GM23338 (cell line): ENCODE data around the gene TGM2. TPM values are rescaled to one million over a fixed set of nuclear protein-coding genes. Genes with fewer than 3 reads are reported as not detected.

Experiments
- ATAC-seq: fragments of 200-7000 bp; cut with Tn5 transposase; 3 replicates; pipeline ENCODE4 v1.9.1; 2020
- DNase-seq: peaks from one replicate; pipeline ENCODE4 v3.0.0-alpha.2; 2015; ENCODE audit warnings: low spot score
- H2AFZ ChIP-seq: fragments of 200-600 bp; sonication (generic); 2 replicates; pipeline ENCODE4 v1.8.0; 2016; ENCODE audit warnings: antibody characterized with exemption, mild to moderate bottlenecking, moderate library complexity
- H3F3A ChIP-seq: fragments of 200-600 bp; sonication (generic); replicated peaks from 2 replicates; pipeline ENCODE4 v1.8.0; 2017; ENCODE audit warnings: antibody characterized with exemption, mixed run types, low read depth
- H3K27ac ChIP-seq: fragments of 200-600 bp; sonication (generic); 2 replicates; pipeline ENCODE4 v1.6.1; 2016; ENCODE audit warnings: low read depth
- H3K27me3 ChIP-seq: fragments of 200-600 bp; sonication (generic); 2 replicates; pipeline ENCODE4 v1.8.0; 2016; ENCODE audit warnings: mild to moderate bottlenecking, mixed run types, moderate library complexity; ENCODE audit not compliant: insufficient read depth
- H3K36me3 ChIP-seq: fragments of 200-600 bp; sonication (generic); 2 replicates; pipeline ENCODE4 v1.8.0; 2016; ENCODE audit warnings: mild to moderate bottlenecking; ENCODE audit not compliant: insufficient read depth
- H3K4me1 ChIP-seq: fragments of 200-600 bp; sonication (generic); 2 replicates; pipeline ENCODE4 v1.8.0; 2016; ENCODE audit warnings: mild to moderate bottlenecking, moderate library complexity; ENCODE audit not compliant: insufficient read depth
- H3K4me2 ChIP-seq: fragments of 200-600 bp; sonication (generic); 2 replicates; pipeline ENCODE4 v1.7.1; 2017; ENCODE audit warnings: mixed run types
- H3K4me3 ChIP-seq: fragments of 200-600 bp; sonication (generic); 2 replicates; pipeline ENCODE4 v1.6.1; 2016; ENCODE audit warnings: mixed run types
- H3K79me2 ChIP-seq: fragments of 200-600 bp; sonication (generic); replicated peaks from 2 replicates; pipeline ENCODE4 v1.8.0; 2017; ENCODE audit warnings: mild to moderate bottlenecking; ENCODE audit not compliant: insufficient read depth
- H3K9me2 ChIP-seq: fragments of 200-600 bp; sonication (generic); 2 replicates; pipeline ENCODE4 v1.8.0; 2017; ENCODE audit not compliant: insufficient read depth
- H4K20me1 ChIP-seq: fragments of 200-600 bp; sonication (generic); replicated peaks from 2 replicates; pipeline ENCODE4 v1.8.0; 2017; ENCODE audit warnings: mild to moderate bottlenecking; ENCODE audit not compliant: insufficient read depth
- H3K27ac Mint-ChIP-seq: 2 replicates; pipeline ENCODE4 v1.8.0; 2020; ENCODE audit warnings: inconsistent platforms, mild to moderate bottlenecking, moderate library complexity, mixed read lengths
- H3K27me3 Mint-ChIP-seq: 3 replicates; pipeline ENCODE4 v1.8.0; 2022; ENCODE audit warnings: low read depth, mild to moderate bottlenecking, moderate library complexity, mixed read lengths, inconsistent platforms; ENCODE audit not compliant: insufficient read depth, poor library complexity
- H3K36me3 Mint-ChIP-seq: 3 replicates; pipeline ENCODE4 v1.8.0; 2021; ENCODE audit warnings: low read depth, mild to moderate bottlenecking, inconsistent platforms, moderate library complexity, mixed read lengths
- H3K4me1 Mint-ChIP-seq: 3 replicates; pipeline ENCODE4 v1.8.0; 2020; ENCODE audit warnings: mild to moderate bottlenecking, inconsistent platforms, mixed read lengths
- H3K4me3 Mint-ChIP-seq: 3 replicates; pipeline ENCODE4 v1.8.0; 2021; ENCODE audit warnings: moderate library complexity, mild to moderate bottlenecking, inconsistent platforms, mixed read lengths
- H3K9me3 Mint-ChIP-seq: 3 replicates; pipeline ENCODE4 v1.8.0; 2020; ENCODE audit warnings: moderate library complexity, mild to moderate bottlenecking, inconsistent platforms, mixed read lengths
- CREB1 ChIP-seq: fragments of 250-450 bp; sonication (Bioruptor Pico); IDR thresholded peaks from 2 replicates; pipeline ENCODE4 v1.5.0; 2020; ENCODE audit warnings: low read depth, mild to moderate bottlenecking, moderate library complexity
- EZH2 ChIP-seq: fragments of 200-600 bp; sonication (generic); IDR thresholded peaks from one replicate; pipeline ENCODE4 v1.8.0; 2017; ENCODE audit warnings: antibody characterized with exemption, mild to moderate bottlenecking, low read depth; ENCODE audit not compliant: unreplicated experiment
- EZH2phosphoT487 ChIP-seq: fragments of 200-600 bp; sonication (generic); IDR thresholded peaks from one replicate; pipeline ENCODE4 v1.8.1; 2018; ENCODE audit warnings: antibody characterized with exemption; ENCODE audit not compliant: unreplicated experiment
- JUNB ChIP-seq: IDR thresholded peaks from one replicate; pipeline ENCODE4 v1.6.1; 2016; ENCODE audit warnings: antibody characterized with exemption; ENCODE audit not compliant: unreplicated experiment
- NANOG ChIP-seq: IDR thresholded peaks from 2 replicates; pipeline ENCODE4 v1.6.1; 2016; ENCODE audit warnings: antibody characterized with exemption, borderline replicate concordance
- POLR2AphosphoS5 ChIP-seq: IDR thresholded peaks from 2 replicates; pipeline ENCODE4 v1.6.1; 2016; ENCODE audit warnings: antibody characterized with exemption, low read depth
- REST ChIP-seq: IDR thresholded peaks from one replicate; pipeline ENCODE4 v1.6.1; 2018; ENCODE audit warnings: antibody characterized with exemption; ENCODE audit not compliant: unreplicated experiment
- STAT1 ChIP-seq: IDR thresholded peaks from one replicate; pipeline ENCODE4 v1.6.1; 2016; ENCODE audit warnings: antibody characterized with exemption; ENCODE audit not compliant: unreplicated experiment
- ZNF114 ChIP-seq: fragments of 250-450 bp; sonication (Bioruptor Pico); IDR thresholded peaks from 2 replicates; pipeline ENCODE4 v1.5.0; 2020; ENCODE audit warnings: mild to moderate bottlenecking, moderate library complexity
- ZNF331 ChIP-seq: fragments of 250-450 bp; sonication (Bioruptor Pico); IDR thresholded peaks from 2 replicates; pipeline ENCODE4 v1.5.0; 2020; ENCODE audit warnings: low read depth, mild to moderate bottlenecking, moderate library complexity
- polyA plus RNA-seq: library from polyadenylated mRNA; unstranded; fragments of >200 nt; fragmentation: Nextera tagmentation; extraction: Ambion mirVana; gene quantifications from 2 replicates; pipeline ENCODE4 v1.2.1, GENCODE V29; 2016
- total RNA-seq: library from RNA; depleted of rRNA; stranded (reverse); fragments of >200 nt; shearing (Covaris generic); gene quantifications from 2 replicates; pipeline ENCODE4 v1.2.3, GENCODE V29; 2014
- TF ChIP-seq, protein P1 (sequence below): fragments of 250-450 bp; sonication (Bioruptor Pico); IDR thresholded peaks from 2 replicates; pipeline ENCODE4 v1.5.0; 2020; ENCODE audit warnings: mild to moderate bottlenecking, moderate library complexity
- TF ChIP-seq, protein P2 (sequence below): IDR thresholded peaks from 2 replicates; pipeline ENCODE4 v1.6.1; 2016; ENCODE audit warnings: antibody characterized with exemption
- TF ChIP-seq, protein P3 (sequence below), 2 experiments: fragments of 200-600 bp in 1 of 2; sonication (generic) in 1 of 2; conservative IDR thresholded peaks; 2 replicates each; pipeline versions ENCODE4 v1.5.1 to v1.6.1; 2016 to 2017; ENCODE audit warnings: antibody characterized with exemption in 2 of 2, low read depth in 2 of 2, mild to moderate bottlenecking in 2 of 2, moderate library complexity in 1 of 2

The TGM2 gene
- total and polyA plus RNA-seq, 2 experiments from 2014 or later: 0.45 to 1.0 TPM

DNA sequence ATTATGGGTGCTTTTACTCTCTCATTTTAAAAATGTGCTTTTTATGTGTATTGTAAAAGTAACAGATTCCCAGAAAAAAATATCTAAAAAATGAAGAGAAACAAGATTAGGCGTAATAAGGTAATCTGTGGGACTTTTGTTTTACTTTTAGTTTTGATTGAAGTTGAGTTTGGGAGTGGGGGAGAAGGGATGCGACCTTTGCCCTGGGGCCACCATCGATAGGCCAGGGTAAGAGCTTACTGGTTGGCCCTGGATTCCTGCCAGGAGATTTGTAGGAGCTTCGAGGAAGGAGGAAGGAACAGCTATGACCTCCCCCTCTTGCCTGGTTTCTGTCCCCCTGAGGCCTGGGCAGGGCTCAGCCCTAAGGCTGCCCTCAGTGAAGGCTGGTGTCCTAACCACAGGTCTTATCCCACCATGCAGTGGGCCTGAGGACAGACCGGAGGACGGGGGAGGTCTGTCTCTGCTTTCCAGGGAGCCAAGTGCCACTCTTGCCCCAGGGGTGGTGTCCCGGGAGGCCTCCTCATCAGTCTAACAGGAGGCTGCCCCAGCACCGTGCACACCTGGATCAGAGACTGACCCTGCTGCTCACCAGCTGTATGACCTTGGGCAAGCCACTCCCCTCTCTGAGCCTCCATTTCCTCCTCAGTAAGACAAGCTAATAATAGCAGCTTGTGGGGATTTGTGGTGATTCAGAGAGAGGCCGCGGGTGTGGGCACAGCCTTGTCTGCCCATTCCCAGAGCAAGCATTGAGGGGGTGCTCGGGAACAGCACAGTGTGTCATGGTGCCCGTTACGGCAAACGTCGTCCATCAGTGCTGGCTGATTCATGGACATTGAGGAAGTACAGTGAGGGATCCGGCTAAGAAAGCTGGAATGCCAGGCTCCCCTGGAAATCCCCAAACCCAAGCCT, 21.2 kb downstream of the TGM2 start:
- H3K27me3 Mint-ChIP-seq: peaks cover 16% of the 10 kb centered on the region
- H3K27ac ChIP-seq: no peak overlapping the region
- H3K4me3 ChIP-seq: no peak overlapping the region
- H3K79me2 ChIP-seq: no peaks in the 10 kb centered on the region
- DNase-seq (no peak), ATAC-seq (no peak)
- no peak overlapping the region for H3K4me3 Mint-ChIP-seq
- no peak overlapping the region for H3K27ac Mint-ChIP-seq
- H3K4me1 Mint-ChIP-seq: peaks cover 10% of the 10 kb centered on the region
- H3K27me3 ChIP-seq: no peaks in the 10 kb centered on the region
- H2AFZ ChIP-seq: peak overlapping the region; percentile 63
- no peaks in the 10 kb centered on the region for H3F3A ChIP-seq
- no peak for TF ChIP-seq POLR2AphosphoS5
- no peak for TF ChIP-seq ZNF114 (CRISPR knock-in tag)
- TF ChIP-seq, protein P1, sequence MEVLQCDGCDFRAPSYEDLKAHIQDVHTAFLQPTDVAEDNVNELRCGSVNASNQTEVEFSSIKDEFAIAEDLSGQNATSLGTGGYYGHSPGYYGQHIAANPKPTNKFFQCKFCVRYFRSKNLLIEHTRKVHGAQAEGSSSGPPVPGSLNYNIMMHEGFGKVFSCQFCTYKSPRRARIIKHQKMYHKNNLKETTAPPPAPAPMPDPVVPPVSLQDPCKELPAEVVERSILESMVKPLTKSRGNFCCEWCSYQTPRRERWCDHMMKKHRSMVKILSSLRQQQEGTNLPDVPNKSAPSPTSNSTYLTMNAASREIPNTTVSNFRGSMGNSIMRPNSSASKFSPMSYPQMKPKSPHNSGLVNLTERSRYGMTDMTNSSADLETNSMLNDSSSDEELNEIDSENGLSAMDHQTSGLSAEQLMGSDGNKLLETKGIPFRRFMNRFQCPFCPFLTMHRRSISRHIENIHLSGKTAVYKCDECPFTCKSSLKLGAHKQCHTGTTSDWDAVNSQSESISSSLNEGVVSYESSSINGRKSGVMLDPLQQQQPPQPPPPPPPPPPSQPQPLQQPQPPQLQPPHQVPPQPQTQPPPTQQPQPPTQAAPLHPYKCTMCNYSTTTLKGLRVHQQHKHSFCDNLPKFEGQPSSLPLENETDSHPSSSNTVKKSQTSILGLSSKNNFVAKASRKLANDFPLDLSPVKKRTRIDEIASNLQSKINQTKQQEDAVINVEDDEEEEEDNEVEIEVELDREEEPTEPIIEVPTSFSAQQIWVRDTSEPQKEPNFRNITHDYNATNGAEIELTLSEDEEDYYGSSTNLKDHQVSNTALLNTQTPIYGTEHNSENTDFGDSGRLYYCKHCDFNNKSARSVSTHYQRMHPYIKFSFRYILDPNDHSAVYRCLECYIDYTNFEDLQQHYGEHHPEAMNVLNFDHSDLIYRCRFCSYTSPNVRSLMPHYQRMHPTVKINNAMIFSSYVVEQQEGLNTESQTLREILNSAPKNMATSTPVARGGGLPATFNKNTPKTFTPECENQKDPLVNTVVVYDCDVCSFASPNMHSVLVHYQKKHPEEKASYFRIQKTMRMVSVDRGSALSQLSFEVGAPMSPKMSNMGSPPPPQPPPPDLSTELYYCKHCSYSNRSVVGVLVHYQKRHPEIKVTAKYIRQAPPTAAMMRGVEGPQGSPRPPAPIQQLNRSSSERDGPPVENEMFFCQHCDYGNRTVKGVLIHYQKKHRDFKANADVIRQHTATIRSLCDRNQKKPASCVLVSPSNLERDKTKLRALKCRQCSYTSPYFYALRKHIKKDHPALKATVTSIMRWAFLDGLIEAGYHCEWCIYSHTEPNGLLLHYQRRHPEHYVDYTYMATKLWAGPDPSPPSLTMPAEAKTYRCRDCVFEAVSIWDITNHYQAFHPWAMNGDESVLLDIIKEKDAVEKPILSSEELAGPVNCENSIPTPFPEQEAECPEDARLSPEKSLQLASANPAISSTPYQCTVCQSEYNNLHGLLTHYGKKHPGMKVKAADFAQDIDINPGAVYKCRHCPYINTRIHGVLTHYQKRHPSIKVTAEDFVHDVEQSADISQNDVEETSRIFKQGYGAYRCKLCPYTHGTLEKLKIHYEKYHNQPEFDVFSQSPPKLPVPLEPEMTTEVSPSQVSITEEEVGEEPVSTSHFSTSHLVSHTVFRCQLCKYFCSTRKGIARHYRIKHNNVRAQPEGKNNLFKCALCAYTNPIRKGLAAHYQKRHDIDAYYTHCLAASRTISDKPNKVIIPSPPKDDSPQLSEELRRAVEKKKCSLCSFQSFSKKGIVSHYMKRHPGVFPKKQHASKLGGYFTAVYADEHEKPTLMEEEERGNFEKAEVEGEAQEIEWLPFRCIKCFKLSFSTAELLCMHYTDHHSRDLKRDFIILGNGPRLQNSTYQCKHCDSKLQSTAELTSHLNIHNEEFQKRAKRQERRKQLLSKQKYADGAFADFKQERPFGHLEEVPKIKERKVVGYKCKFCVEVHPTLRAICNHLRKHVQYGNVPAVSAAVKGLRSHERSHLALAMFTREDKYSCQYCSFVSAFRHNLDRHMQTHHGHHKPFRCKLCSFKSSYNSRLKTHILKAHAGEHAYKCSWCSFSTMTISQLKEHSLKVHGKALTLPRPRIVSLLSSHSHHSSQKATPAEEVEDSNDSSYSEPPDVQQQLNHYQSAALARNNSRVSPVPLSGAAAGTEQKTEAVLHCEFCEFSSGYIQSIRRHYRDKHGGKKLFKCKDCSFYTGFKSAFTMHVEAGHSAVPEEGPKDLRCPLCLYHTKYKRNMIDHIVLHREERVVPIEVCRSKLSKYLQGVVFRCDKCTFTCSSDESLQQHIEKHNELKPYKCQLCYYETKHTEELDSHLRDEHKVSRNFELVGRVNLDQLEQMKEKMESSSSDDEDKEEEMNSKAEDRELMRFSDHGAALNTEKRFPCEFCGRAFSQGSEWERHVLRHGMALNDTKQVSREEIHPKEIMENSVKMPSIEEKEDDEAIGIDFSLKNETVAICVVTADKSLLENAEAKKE: no peak
- TF ChIP-seq, protein P2, sequence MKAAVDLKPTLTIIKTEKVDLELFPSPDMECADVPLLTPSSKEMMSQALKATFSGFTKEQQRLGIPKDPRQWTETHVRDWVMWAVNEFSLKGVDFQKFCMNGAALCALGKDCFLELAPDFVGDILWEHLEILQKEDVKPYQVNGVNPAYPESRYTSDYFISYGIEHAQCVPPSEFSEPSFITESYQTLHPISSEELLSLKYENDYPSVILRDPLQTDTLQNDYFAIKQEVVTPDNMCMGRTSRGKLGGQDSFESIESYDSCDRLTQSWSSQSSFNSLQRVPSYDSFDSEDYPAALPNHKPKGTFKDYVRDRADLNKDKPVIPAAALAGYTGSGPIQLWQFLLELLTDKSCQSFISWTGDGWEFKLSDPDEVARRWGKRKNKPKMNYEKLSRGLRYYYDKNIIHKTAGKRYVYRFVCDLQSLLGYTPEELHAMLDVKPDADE: no peak
- TF ChIP-seq ZNF331 (CRISPR knock-in tag): no peak
- no peak for TF ChIP-seq NANOG
- no peak for TF ChIP-seq CREB1
- TF ChIP-seq EZH2phosphoT487: no peak
- no peak for TF ChIP-seq JUNB
- TF ChIP-seq, protein P3, sequence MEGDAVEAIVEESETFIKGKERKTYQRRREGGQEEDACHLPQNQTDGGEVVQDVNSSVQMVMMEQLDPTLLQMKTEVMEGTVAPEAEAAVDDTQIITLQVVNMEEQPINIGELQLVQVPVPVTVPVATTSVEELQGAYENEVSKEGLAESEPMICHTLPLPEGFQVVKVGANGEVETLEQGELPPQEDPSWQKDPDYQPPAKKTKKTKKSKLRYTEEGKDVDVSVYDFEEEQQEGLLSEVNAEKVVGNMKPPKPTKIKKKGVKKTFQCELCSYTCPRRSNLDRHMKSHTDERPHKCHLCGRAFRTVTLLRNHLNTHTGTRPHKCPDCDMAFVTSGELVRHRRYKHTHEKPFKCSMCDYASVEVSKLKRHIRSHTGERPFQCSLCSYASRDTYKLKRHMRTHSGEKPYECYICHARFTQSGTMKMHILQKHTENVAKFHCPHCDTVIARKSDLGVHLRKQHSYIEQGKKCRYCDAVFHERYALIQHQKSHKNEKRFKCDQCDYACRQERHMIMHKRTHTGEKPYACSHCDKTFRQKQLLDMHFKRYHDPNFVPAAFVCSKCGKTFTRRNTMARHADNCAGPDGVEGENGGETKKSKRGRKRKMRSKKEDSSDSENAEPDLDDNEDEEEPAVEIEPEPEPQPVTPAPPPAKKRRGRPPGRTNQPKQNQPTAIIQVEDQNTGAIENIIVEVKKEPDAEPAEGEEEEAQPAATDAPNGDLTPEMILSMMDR (conservative IDR thresholded peaks at IDR 0.05; ENCODE audit: low read depth in 2 of 2): no peak
- TF ChIP-seq REST: no peak
- TF ChIP-seq STAT1: no peak
- no peak for TF ChIP-seq EZH2
- H4K20me1 ChIP-seq: no peaks in the 10 kb centered on the region
- no peaks in the 10 kb centered on the region for H3K9me3 Mint-ChIP-seq
- no peaks in the 10 kb centered on the region for H3K36me3 ChIP-seq
- H3K9me2 ChIP-seq: no peaks in the 10 kb centered on the region
- no peak overlapping the region for H3K4me2 ChIP-seq
- H3K4me1 ChIP-seq: peaks cover 5% of the 10 kb centered on the region; the same call in 1 of the 2 replicates
- H3K36me3 Mint-ChIP-seq: no peaks in the 10 kb centered on the region
